SW480 (cell line): Measurements from ENCODE around the gene DZIP1.
A peak's percentile ranks its signal among the peaks of the same experiment; 100 is the strongest.
"Not testable (repeated sequence)": the region's sequence is repeated elsewhere in the genome, so short reads cannot be mapped to it uniquely, and the experiment has no call there.

Experiments
- DNase-seq: peaks from one replicate; pipeline ENCODE4 v3.0.0-alpha.2; 2016; ENCODE audit warnings: low spot score

DZIP1 gene

GRCh38 chr13:95644601-95645052 is at the start of gene DZIP1:
Gene DZIP1 (minus strand): TSS chr13:95644706. CDS start chr13:95642029, 2,677 bp downstream.
- peak; percentile 11 for DNase-seq

- not testable (repeated sequence) for DNase-seq
These were observed 46.5 kb upstream of the DZIP1 start for GRCh38 chr13:95690986-95691385.

- no peak for DNase-seq
These were observed 45.0 kb upstream of the DZIP1 start for GRCh38 chr13:95689582-95689926.

- DNase-seq = not testable (repeated sequence)
These were observed 40.5 kb upstream of the DZIP1 start for GRCh38 chr13:95684960-95685359.

GRCh38 chr13:95684418-95684817 is 39.9 kb upstream of the DZIP1 start:
- DNase-seq = no peak

- no peak for DNase-seq
These were observed 35.2 kb upstream of the DZIP1 start for GRCh38 chr13:95679722-95680121.

GRCh38 chr13:95678967-95679366 is 34.5 kb upstream of the DZIP1 start:
- no peak for DNase-seq

GRCh38 chr13:95677564-95678266 is 33.2 kb upstream of the DZIP1 start:
- DNase-seq = peak; percentile 33

GRCh38 chr13:95676762-95677563 is 32.5 kb upstream of the DZIP1 start, which contains the start of gene DNAJC3:
Gene DNAJC3 (plus strand): TSS chr13:95677139. CDS start chr13:95677256, 117 bp downstream.
- DNase-seq = peak; percentile 96

GRCh38 chr13:95676105-95676761 is 31.7 kb upstream of the DZIP1 start:
- peak; percentile 71 for DNase-seq

- no peak for DNase-seq
These were observed 27.1 kb upstream of the DZIP1 start for GRCh38 chr13:95671597-95671996.

- DNase-seq = not testable (repeated sequence)
These were observed 22.7 kb upstream of the DZIP1 start for GRCh38 chr13:95667235-95667634.

GRCh38 chr13:95660981-95661581 is 16.6 kb upstream of the DZIP1 start:
- peak; percentile 34 for DNase-seq

- no peak for DNase-seq
These were observed 15.0 kb upstream of the DZIP1 start for GRCh38 chr13:95659500-95659899.

GRCh38 chr13:95656386-95657015 is 12.0 kb upstream of the DZIP1 start:
- no peak for DNase-seq

- no peak for DNase-seq
These were observed 8.3 kb upstream of the DZIP1 start for GRCh38 chr13:95652821-95653220.

- no peak for DNase-seq
These were observed 7.8 kb upstream of the DZIP1 start for GRCh38 chr13:95652244-95652764.

GRCh38 chr13:95650696-95651095 is 6.2 kb upstream of the DZIP1 start:
- DNase-seq = no peak

GRCh38 chr13:95647321-95647720 is 2.8 kb upstream of the DZIP1 start:
- no peak for DNase-seq

- no peak for DNase-seq
These were observed 439 bp downstream of the DZIP1 start for GRCh38 chr13:95643936-95644598.

GRCh38 chr13:95643571-95643935 is 953 bp downstream of the DZIP1 start:
- DNase-seq = no peak
